ENCODE data around the gene RNFT2.

DNA sequence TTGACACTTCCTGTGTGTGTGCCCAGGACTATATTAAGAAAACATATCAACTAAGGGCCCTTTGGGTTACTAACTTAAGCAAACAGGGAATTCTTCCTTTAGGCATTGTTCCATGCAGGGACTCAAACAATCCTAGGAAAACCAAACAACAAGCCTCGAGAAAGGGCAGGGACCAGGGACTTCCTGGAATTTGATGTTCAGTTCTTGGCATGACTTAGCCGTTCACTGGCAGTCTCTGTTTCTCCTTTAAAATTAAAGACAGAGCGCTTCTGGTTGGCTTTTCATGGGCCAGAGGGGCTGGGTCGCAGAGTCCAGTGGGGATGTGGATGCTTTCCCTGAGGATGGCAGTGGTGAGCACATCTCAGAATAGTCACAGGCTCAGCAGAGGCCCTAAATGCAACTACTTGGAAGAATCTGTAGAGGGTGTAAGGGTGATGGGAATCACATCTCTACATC lies 35.2 kb downstream of the RNFT2 start:
- TF ChIP-seq, protein P1, sequence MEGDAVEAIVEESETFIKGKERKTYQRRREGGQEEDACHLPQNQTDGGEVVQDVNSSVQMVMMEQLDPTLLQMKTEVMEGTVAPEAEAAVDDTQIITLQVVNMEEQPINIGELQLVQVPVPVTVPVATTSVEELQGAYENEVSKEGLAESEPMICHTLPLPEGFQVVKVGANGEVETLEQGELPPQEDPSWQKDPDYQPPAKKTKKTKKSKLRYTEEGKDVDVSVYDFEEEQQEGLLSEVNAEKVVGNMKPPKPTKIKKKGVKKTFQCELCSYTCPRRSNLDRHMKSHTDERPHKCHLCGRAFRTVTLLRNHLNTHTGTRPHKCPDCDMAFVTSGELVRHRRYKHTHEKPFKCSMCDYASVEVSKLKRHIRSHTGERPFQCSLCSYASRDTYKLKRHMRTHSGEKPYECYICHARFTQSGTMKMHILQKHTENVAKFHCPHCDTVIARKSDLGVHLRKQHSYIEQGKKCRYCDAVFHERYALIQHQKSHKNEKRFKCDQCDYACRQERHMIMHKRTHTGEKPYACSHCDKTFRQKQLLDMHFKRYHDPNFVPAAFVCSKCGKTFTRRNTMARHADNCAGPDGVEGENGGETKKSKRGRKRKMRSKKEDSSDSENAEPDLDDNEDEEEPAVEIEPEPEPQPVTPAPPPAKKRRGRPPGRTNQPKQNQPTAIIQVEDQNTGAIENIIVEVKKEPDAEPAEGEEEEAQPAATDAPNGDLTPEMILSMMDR (IDR thresholded peaks at IDR 0.05) = no peak
- no peak for TF ChIP-seq POLR2AphosphoS5 (IDR thresholded peaks at IDR 0.05; ENCODE audit: low read depth, low read length)

All from Panc1 (cell line).